ENCODE measurements around the gene DUOX2.
A peak's percentile ranks its signal among the peaks of the same experiment; 100 is the strongest.

The DUOX2 gene

DNA sequence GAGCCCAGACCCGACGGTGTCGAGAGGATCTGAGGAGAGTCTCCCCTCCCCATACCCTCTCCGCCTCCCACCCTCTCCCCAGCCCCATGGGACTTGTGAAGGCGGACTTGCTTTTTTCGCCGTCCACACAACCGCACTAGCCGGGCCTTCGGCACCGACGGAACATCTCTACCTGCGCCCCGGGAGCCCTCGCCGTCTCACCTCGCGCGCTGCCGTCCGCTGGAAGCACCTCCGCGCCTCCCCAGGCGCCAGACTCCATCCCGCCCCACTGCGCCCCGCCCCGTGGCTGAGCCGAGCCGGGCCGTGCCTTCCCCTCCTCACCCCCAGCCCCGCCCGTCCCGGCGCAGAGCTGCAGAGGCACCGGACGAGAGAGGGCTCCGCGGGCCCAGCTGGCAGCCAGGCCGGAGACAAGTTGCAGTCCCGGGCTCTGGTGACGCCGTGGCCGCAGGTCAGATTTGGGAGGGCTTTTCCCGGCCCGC, 15.7 kb upstream of the DUOX2 start, which contains the start of the genes DUOX1 and DUOXA1:
Gene DUOX1, plus strand, starts transcription at position 344 of the 479 bp plus-strand sequence. CDS start 1,973 bp downstream, outside the sequence.
Gene DUOXA1, minus strand, starts transcription at position 229 of the 479 bp plus-strand sequence. CDS start 6,865 bp downstream, outside the sequence.
- TF ChIP-seq, protein P1, sequence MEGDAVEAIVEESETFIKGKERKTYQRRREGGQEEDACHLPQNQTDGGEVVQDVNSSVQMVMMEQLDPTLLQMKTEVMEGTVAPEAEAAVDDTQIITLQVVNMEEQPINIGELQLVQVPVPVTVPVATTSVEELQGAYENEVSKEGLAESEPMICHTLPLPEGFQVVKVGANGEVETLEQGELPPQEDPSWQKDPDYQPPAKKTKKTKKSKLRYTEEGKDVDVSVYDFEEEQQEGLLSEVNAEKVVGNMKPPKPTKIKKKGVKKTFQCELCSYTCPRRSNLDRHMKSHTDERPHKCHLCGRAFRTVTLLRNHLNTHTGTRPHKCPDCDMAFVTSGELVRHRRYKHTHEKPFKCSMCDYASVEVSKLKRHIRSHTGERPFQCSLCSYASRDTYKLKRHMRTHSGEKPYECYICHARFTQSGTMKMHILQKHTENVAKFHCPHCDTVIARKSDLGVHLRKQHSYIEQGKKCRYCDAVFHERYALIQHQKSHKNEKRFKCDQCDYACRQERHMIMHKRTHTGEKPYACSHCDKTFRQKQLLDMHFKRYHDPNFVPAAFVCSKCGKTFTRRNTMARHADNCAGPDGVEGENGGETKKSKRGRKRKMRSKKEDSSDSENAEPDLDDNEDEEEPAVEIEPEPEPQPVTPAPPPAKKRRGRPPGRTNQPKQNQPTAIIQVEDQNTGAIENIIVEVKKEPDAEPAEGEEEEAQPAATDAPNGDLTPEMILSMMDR (IDR thresholded peaks at IDR 0.05; ENCODE audit: extremely low read depth, insufficient read depth, missing control alignments), result no peak
- in situ Hi-C loops (cut with MboI; ENCODE audit: low pct_unique_long_range_greater_than_20kb, low sequenced_read_pairs, unreplicated experiment), result no loop called here
- DNase-seq (ENCODE audit: low spot score), result no peak

DNA sequence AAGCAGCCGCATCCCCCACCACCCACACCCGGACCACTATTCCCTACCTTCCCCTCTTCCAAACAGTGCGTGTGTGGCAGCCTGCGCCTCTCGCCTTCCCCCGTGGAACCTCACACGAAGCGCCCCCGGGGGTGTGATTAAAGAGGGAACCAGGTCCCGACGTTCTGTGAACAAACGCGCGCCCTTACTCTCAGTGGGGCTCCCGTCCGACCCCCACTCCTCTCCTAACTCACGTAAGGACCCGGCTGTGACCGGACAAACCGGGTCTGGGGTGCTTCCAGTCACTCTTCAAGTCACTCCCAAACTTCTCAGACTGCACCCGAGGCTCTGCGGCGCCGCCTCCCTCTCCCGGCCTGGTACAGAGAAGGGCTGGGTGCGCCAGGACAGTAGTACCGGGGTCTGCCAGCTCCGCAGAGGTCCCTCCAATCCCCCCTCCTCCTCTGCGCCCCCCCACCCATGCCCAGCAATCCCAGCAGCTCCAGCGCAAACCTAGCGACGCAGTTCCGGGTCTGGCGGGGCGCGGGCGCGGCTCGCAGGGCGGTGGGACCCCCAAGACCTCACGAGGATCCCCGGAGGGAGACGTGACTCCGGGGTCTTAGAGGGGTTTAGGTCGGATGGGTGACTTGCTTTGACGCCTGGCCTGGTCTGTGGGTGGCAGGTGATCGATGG, 15.1 kb upstream of the DUOX2 start:
- TF ChIP-seq, protein P1 (IDR thresholded peaks at IDR 0.05; ENCODE audit: extremely low read depth, insufficient read depth, missing control alignments), result no peak
- no peak for DNase-seq (ENCODE audit: low spot score)
- in situ Hi-C loops (cut with MboI; ENCODE audit: low pct_unique_long_range_greater_than_20kb, low sequenced_read_pairs, unreplicated experiment), result no loop called here

DNA sequence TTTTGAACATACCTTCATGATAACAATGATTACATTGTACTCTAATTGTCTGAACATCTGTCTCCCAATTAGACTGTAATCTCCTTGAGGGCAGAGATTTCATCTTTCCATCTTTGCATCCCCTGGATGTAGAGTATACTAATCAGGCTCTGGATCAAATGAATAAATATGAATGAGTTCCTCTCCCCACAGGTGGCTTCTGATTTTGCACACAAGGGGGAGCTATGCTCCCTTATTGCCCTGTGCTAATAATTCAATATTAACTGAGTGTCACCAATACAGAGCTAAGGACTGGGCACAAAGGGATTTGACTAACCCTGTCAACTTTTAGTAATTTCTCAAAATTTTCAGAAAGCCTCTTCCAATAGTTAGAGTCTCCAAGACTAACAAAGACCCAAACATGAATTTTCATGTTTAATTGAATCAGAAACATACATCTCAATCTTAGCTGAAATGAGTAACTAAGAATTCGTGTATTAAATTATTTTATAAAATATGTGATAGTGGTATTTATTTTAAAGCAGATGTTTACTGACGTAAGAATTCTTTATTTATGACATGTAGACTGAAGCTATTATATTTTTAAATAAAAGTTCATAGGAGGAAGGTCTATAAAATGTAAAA, 12.7 kb upstream of the DUOX2 start:
- no peak for DNase-seq (ENCODE audit: low spot score)
- in situ Hi-C loops (cut with MboI; ENCODE audit: low pct_unique_long_range_greater_than_20kb, low sequenced_read_pairs, unreplicated experiment), result no loop called here
- TF ChIP-seq, protein P1 (IDR thresholded peaks at IDR 0.05; ENCODE audit: extremely low read depth, insufficient read depth, missing control alignments), result peak; percentile 70

DNA sequence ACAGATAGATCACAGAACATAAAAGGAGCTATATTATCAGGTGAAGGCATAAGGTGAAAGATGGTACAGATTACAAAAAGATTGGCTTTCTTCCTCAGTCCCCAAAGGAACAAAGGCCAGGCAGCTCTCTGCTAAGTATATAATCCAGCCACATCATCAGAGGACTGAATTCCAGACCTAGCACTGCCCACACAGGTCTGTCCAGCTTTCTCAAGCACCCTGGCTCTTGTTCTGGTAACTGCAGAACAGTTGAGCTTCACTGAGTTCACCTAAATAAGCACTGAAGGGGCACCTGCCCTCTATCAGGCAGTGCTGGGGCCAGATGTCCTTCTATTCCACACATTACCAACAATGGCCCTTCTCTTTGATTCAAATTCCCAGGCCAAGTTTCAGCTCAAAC, 9.4 kb upstream of the DUOX2 start:
- TF ChIP-seq, protein P1 (IDR thresholded peaks at IDR 0.05; ENCODE audit: extremely low read depth, insufficient read depth, missing control alignments), result no peak
- DNase-seq (ENCODE audit: low spot score), result no peak
- in situ Hi-C loops (cut with MboI; ENCODE audit: low pct_unique_long_range_greater_than_20kb, low sequenced_read_pairs, unreplicated experiment), result no loop called here

DNA sequence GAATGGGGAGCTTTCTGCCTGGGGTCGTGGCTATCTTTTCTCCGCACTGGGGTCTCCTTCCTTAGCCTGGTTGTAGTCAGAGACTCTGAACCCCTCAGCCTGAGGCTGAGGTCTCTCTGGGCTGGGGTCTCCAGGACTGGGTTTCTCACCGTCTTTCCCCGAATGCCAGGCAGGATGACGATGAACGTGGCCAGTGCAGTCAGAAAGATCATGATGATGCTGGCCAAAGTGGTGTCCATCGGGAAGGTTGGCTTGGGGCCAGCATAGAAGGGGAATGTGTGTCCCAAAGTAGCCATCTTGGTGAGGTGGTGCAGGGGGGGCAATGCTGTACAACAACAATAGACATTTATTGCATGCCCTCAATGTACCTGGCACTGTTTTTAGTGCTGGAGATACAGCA, 8.7 kb upstream of the DUOX2 start:
- in situ Hi-C loops (cut with MboI; ENCODE audit: low pct_unique_long_range_greater_than_20kb, low sequenced_read_pairs, unreplicated experiment), result no loop called here
- TF ChIP-seq, protein P1 (IDR thresholded peaks at IDR 0.05; ENCODE audit: extremely low read depth, insufficient read depth, missing control alignments), result no peak
- DNase-seq (ENCODE audit: low spot score), result no peak

DNA sequence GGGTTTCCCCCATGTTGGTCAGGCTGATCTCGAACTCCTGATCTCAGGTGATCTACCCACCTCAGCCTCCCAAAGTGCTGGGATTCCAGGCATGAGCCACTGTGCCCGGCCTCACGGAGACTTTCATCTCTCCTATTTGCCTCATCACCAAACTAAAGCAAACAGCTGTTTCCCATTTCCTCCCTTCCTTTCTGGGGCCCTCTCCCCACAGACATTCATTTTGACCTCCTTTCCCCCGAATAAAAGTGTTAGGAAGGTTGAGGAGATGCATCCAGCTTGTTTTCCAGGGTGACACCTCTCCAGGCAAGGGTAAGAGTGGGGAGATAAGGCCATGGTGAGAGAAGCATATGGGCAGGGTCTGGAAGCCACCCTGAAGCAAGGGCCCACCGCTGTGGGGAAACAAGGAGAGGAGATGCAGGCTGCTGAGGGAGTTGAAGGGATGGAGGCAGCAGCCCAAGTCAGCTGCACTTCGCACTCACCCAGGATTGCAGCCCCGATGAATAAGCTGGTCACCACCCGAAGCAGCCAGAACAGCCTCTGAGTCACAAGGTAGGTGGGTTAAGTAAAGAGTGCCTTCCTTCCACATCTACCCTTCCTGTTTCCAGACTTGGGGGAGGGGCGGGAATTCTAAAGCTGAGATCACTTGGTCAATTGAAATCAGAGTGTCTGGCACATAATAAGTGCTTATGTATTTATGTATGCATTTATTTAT, 7.9 kb upstream of the DUOX2 start:
- TF ChIP-seq, protein P1 (IDR thresholded peaks at IDR 0.05; ENCODE audit: extremely low read depth, insufficient read depth, missing control alignments), result no peak
- in situ Hi-C loops (cut with MboI; ENCODE audit: low pct_unique_long_range_greater_than_20kb, low sequenced_read_pairs, unreplicated experiment), result no loop called here
- no peak for DNase-seq (ENCODE audit: low spot score)

All from GM13977 (cell line).